Measurements from ENCODE around the gene GSTA4. TPM values are rescaled to one million over a fixed set of nuclear protein-coding genes. Genes with fewer than 3 reads are reported as not detected.

GSTA4 gene
- total RNA-seq, 1 experiment from 2014 or later = 5.3 TPM

DNA sequence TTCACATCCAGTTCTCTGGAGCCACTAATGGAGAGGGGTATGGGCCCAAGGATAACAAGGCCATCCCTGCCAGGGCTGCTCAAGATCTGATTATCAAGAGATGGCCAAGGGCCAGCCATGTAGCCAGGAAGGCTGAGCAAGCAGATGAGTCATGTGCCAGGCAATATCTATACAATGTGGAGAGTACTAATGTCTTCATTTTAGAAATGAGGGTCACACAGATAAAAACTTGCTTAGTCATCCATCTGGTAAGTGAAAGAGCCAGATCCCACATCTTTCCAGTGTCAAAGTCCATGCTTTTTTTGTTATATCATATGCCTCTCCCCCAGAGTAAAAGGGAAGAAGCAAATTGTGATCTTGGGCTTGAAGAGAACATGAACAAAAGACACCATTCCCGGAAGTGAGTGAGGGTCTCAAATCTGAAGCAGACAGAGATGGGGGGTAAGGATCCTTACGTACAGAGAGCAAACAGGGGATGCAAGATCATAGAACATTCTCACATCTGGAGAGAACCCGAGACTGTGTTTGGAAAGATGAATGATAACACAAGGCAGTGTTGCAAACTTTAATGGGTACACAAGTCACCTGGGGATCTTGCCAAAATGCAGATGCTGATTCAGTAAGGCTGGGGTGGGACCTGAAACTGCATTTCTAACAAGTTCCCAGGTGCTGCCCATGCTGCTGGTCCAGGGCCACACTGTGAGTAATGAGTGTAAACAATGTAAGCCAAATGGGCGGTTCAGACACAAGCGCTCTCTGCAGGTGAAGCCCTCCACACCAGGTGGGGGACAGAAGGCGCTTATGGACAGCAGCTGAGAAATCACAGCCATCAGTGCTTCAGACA, 65.5 kb downstream of the GSTA4 start:
- Mint-ChIP-seq H3K27me3 (ENCODE audit: insufficient read depth, unreplicated experiment) (no peaks in the 10 kb centered on the region), H3K9me3 (ENCODE audit: unreplicated experiment) (no peaks in the 10 kb centered on the region), H3K36me3 (ENCODE audit: insufficient read depth, unreplicated experiment) (no peaks in the 10 kb centered on the region), H3K4me1 (ENCODE audit: insufficient read depth, unreplicated experiment) (peaks cover 12% of the 10 kb centered on the region), H3K4me3 (ENCODE audit: unreplicated experiment) (peak overlapping the region; percentile 1), H3K27ac (ENCODE audit: low read depth, unreplicated experiment) (peak overlapping the region; percentile 28)
- no TSS peak for BruUV-seq (replicated peaks)
- TF ChIP-seq, protein P1, sequence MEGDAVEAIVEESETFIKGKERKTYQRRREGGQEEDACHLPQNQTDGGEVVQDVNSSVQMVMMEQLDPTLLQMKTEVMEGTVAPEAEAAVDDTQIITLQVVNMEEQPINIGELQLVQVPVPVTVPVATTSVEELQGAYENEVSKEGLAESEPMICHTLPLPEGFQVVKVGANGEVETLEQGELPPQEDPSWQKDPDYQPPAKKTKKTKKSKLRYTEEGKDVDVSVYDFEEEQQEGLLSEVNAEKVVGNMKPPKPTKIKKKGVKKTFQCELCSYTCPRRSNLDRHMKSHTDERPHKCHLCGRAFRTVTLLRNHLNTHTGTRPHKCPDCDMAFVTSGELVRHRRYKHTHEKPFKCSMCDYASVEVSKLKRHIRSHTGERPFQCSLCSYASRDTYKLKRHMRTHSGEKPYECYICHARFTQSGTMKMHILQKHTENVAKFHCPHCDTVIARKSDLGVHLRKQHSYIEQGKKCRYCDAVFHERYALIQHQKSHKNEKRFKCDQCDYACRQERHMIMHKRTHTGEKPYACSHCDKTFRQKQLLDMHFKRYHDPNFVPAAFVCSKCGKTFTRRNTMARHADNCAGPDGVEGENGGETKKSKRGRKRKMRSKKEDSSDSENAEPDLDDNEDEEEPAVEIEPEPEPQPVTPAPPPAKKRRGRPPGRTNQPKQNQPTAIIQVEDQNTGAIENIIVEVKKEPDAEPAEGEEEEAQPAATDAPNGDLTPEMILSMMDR (IDR thresholded peaks at IDR 0.05; ENCODE audit: unreplicated experiment) = no peak
- ChIA-PET POLR2A (interaction anchor here (1.3 to 4.5 kb wide), 4 partner anchors 10 to 137 kb away, joined by 4 to 28 read pairs (median 9); partner anchors contain the start of gene GSTA4), CTCF (interaction anchor here (1.2 kb wide), 1 partner anchor 27 kb away, joined by 4 read pairs; no protein-coding TSS in a partner anchor)
- DNase-seq (ENCODE audit: unreplicated experiment) = peak; percentile 93
- intact Hi-C loops (cut with micrococcal nuclease) = no loop called here

Other genes starting within 250 kb of the GSTA4 start
- not detected in 2 replicates for gene GSTA2, start 231.8 kb downstream of the GSTA4 start, total RNA-seq (2022)
- gene GSTA1, start 191.5 kb downstream of the GSTA4 start, total RNA-seq (2022) = not detected in 2 replicates
- not detected in 2 replicates for gene GSTA5, start 154.5 kb downstream of the GSTA4 start, total RNA-seq (2022)
- gene GSTA3, start 85.6 kb downstream of the GSTA4 start, total RNA-seq (2022) = not detected in 2 replicates
- gene CILK1, start 66.5 kb upstream of the GSTA4 start, total RNA-seq (2022) = 4.4 and 5.3 TPM in 2 replicates
- 54.4 and 63.6 TPM in 2 replicates for gene FBXO9, start 70.1 kb upstream of the GSTA4 start, total RNA-seq (2022)
- gene GCM1, start 153.6 kb upstream of the GSTA4 start, total RNA-seq (2022) = not detected in 2 replicates